Gastroesophageal sphincter (tissue), 4 donors: ENCODE measurements around the gene PAH. TPM values are rescaled to one million over a fixed set of nuclear protein-coding genes. Genes with fewer than 3 reads are reported as not detected.
A peak's percentile ranks its signal among the peaks of the same experiment; 100 is the strongest.

Experiments used
- ATAC-seq: fragments of 150-250 bp; one replicate; pipeline ENCODE4 v1.9.1; 2016; ENCODE audit warnings: mild to moderate bottlenecking, moderate library complexity
- H3K27ac ChIP-seq, 4 donors: fragments of 200-600 bp; sonication (generic) in 3 of 4; 1 replicate in 3 of 4; 2 replicates in 1 of 4; pipeline ENCODE4 v1.5.1; 2016 to 2019
- H3K27me3 ChIP-seq: fragments of 200-600 bp; sonication (generic); one replicate; pipeline ENCODE4 v1.5.1; 2019
- H3K36me3 ChIP-seq, 2 donors: fragments of 200-600 bp; sonication (generic); one replicate each; pipeline ENCODE4 v1.5.1; 2019; ENCODE audit warnings: control low read depth in 1 of 2
- H3K4me1 ChIP-seq, 3 donors: fragments of 200-600 bp; sonication (generic); 1 replicate in 2 of 3; 2 replicates in 1 of 3; pipeline ENCODE4 v1.5.1; 2016 to 2019; ENCODE audit warnings: control low read depth in 2 of 3
- H3K4me3 ChIP-seq, 2 donors: fragments of 200-600 bp; sonication (generic); one replicate each; pipeline ENCODE4 v1.5.1; 2019; ENCODE audit warnings: mild to moderate bottlenecking in 1 of 2, moderate library complexity in 1 of 2
- H3K9me3 ChIP-seq, 3 donors: fragments of 200-600 bp; sonication (generic); one replicate each; pipeline ENCODE4 v1.5.1; 2017 to 2019; ENCODE audit warnings: control low read depth in 2 of 3
- EP300 ChIP-seq: sonication (generic); formaldehyde crosslinking; IDR thresholded peaks from one replicate; pipeline ENCODE4 v1.6.1; 2017; ENCODE audit warnings: antibody characterized with exemption, mild to moderate bottlenecking
- POLR2A ChIP-seq, 2 donors: fragments of 450-650 bp; IDR thresholded peaks; one replicate each; pipeline ENCODE4 v1.6.1; 2017; ENCODE audit warnings: antibody characterized with exemption in 2 of 2, mild to moderate bottlenecking in 2 of 2, moderate library complexity in 1 of 2
- POLR2AphosphoS5 ChIP-seq: sonication (generic); formaldehyde crosslinking; IDR thresholded peaks from one replicate; pipeline ENCODE4 v1.6.1; 2017; ENCODE audit warnings: antibody characterized with exemption
- WGBS, 2 donors: methylation state at CpG; one replicate each; pipeline ENCODE4 v1.1.5; 2018; ENCODE audit warnings: low coverage in 1 of 2; 5-methylcytosine and 5-hydroxymethylcytosine counted together
- total RNA-seq, 4 donors: library from RNA; depleted of rRNA; stranded (reverse); fragments of >200 nt; gene quantifications; one replicate each; pipeline ENCODE4 v1.1.0, GENCODE V29; 2016
- TF ChIP-seq, protein P1 (sequence below), 4 experiments: fragments of 200-600 bp in 2 of 4; fragments of 450-650 bp in 2 of 4; sonication (generic) in 1 of 4; IDR thresholded peaks; one replicate each; pipeline ENCODE4 v1.5.1; 2017 to 2019; ENCODE audit warnings: antibody characterized with exemption in 4 of 4, mild to moderate bottlenecking in 2 of 4, moderate library complexity in 2 of 4

Gene PAH
- total RNA-seq, 4 donors from 2014 or later, result 0.67 TPM; not detected in 3

DNA sequence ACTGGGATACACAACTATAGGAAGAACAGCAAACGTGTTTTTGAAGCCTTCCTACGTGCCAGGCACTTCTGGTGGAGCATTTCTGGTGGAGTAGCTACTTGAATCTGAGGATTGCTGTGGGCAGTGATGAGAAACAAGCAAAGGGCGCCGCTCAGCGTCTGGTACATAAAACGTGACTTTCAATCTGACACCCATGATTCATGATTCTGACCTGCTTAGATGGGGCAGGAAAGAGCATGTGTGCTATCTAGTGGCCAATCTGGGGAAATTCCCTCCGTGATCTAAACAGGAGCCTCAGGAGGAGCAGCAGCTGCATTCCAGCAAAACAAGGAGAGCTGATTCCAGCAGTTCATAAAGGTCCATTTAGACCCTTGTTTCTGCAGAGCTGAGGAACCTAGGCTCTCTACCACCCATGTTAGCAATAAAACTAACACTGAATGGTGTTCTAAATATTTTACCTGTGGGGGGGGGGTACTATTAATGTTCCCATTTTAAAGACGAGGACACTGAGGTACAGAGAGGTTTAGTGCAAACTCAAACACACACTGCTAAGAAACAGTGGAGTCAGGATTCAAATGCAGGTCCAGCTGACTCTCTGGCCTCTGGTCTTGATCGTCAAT lies 37.8 kb downstream of the PAH start:
- peaks cover 43% of the 10 kb centered on the region for H3K27me3 ChIP-seq
- H3K4me1 ChIP-seq, result peaks cover 0 to 4% (median 0%) of the 10 kb centered on the region in 3 donors
- TF ChIP-seq POLR2A (IDR thresholded peaks at IDR 0.05) (no peak), POLR2AphosphoS5 (peak; percentile 27)
- TF ChIP-seq, protein P1, sequence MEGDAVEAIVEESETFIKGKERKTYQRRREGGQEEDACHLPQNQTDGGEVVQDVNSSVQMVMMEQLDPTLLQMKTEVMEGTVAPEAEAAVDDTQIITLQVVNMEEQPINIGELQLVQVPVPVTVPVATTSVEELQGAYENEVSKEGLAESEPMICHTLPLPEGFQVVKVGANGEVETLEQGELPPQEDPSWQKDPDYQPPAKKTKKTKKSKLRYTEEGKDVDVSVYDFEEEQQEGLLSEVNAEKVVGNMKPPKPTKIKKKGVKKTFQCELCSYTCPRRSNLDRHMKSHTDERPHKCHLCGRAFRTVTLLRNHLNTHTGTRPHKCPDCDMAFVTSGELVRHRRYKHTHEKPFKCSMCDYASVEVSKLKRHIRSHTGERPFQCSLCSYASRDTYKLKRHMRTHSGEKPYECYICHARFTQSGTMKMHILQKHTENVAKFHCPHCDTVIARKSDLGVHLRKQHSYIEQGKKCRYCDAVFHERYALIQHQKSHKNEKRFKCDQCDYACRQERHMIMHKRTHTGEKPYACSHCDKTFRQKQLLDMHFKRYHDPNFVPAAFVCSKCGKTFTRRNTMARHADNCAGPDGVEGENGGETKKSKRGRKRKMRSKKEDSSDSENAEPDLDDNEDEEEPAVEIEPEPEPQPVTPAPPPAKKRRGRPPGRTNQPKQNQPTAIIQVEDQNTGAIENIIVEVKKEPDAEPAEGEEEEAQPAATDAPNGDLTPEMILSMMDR (IDR thresholded peaks at IDR 0.05), result peak in 3 of 4 experiments; percentile 29 to 39 (median 35)
- ATAC-seq, result peak; percentile 44
- H3K36me3 ChIP-seq, result no peaks in the 10 kb centered on the region
- no peak overlapping the region for H3K4me3 ChIP-seq
- H3K27ac ChIP-seq, result no peak overlapping the region
- WGBS, 2 donors, result 11 to 43% methylated on average over 1 to 9 of the region's 9 CpGs
- no peaks in the 10 kb centered on the region for H3K9me3 ChIP-seq

DNA sequence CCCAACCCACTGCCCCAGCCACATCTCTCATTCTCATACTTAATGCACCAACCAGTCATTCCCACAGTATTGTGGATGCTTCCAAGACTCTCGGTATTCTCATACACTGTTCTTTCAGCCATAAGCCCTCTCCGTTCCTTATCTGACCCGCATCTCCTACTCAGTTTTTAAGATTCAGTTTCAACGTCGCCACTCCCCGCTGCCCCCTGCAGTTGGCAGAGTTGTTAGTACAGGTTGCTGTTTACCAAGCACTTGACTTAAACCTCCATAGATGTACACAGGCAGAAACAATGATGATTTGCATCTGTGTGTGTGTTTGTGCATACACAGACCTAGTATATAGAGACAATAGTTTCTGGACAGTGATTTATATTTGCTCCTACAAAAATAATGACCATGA lies 40.2 kb downstream of the PAH start:
- no peak for ATAC-seq
- H3K4me1 ChIP-seq, result peaks cover 0 to 3% (median 0%) of the 10 kb centered on the region in 3 donors
- no peak overlapping the region for H3K27ac ChIP-seq
- no peaks in the 10 kb centered on the region for H3K36me3 ChIP-seq
- WGBS, 2 donors, result 57 to 62% methylated on average over 6 of the region's 6 CpGs
- TF ChIP-seq, protein P1 (IDR thresholded peaks at IDR 0.05), result no peak
- TF ChIP-seq POLR2AphosphoS5 (no peak), EP300 (no peak), POLR2A (IDR thresholded peaks at IDR 0.05) (no peak)
- no peak overlapping the region for H3K4me3 ChIP-seq
- no peaks in the 10 kb centered on the region for H3K9me3 ChIP-seq
- H3K27me3 ChIP-seq, result peaks cover 21% of the 10 kb centered on the region

DNA sequence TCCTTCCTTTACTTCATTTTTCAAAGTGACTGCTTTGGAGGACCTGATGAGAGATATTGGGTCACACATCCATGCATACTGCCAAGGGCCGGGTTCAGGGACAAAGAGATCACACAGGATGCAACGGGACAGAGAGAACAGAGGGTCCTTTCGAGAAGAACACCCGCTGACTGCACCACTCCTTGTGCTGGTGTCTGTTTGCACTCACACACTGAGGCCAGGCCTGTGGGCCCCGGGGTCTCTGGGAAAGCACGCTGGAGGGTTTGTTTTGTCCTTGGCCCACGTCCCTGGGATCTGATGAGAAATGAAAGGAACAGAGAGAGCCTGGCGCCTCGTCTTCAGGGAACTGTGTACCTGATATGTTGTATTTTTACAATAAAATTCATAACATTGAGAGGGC lies 42.2 kb downstream of the PAH start:
- Histone ChIP-seq H3K27ac (peak overlapping the region in 1 of 4 donors; percentile 49), H3K4me1 (peaks cover 0 to 3% (median 0%) of the 10 kb centered on the region in 3 donors), H3K36me3 (no peaks in the 10 kb centered on the region), H3K9me3 (no peaks in the 10 kb centered on the region), H3K27me3 (peaks cover 7% of the 10 kb centered on the region), H3K4me3 (no peak overlapping the region)
- WGBS, 2 donors, result 30 to 65% methylated on average over 2 to 5 of the region's 9 CpGs
- no peak for ATAC-seq
- no peak for TF ChIP-seq POLR2A (IDR thresholded peaks at IDR 0.05)
- peak; percentile 13 for TF ChIP-seq POLR2AphosphoS5

DNA sequence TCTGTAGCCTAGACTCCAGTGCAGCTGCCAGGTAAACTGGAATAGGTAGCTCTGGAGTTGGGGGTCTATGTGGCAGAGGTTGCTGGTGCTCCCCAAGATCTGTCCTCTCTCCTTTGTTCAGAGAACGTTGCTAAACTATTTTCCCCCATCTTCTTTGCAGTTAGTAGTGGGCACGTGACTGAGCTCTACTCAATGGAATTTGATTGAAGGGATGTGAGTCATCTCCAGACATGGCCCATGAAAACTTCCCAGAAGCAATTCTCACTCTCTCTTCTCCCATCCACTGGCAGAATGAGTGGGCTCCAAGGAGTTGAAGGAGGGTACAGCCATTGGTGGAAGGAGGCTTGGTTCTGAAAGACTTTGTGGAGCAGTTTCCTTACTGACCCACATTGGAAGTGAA lies 44.0 kb downstream of the PAH start:
- TF ChIP-seq POLR2AphosphoS5 (no peak), EP300 (no peak), POLR2A (IDR thresholded peaks at IDR 0.05) (no peak)
- TF ChIP-seq, protein P1 (IDR thresholded peaks at IDR 0.05), result no peak
- Histone ChIP-seq H3K36me3 (no peaks in the 10 kb centered on the region), H3K4me1 (peaks cover 0 to 3% (median 0%) of the 10 kb centered on the region in 3 donors), H3K4me3 (no peak overlapping the region), H3K27ac (no peak overlapping the region), H3K9me3 (no peaks in the 10 kb centered on the region), H3K27me3 (no peaks in the 10 kb centered on the region)
- ATAC-seq, result no peak
- 29% methylated on average over 1 of the region's 2 CpGs; no CpG with 5 or more reads in 1 of the 2 donors for WGBS, 2 donors

DNA sequence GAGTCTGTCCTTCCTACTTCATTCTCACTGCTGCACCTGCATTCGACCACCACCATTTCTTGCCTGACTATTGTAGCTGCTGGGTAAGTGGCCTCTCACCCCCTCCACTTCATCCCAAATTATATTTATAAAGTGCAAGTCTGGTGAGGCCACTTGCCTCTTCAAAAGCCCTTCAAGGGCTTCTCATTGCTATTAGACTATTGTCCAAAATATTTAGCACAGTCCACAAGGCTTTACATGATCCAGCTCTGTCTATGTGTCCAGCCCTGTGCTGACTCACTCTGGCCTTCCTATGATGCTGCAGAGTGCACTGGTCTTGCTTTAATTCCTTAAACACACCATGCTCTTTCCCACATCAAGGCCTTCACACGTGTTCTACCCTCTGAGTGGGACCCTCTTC lies 46.0 kb downstream of the PAH start:
- no peaks in the 10 kb centered on the region for H3K9me3 ChIP-seq
- H3K27ac ChIP-seq, result no peak overlapping the region
- H3K27me3 ChIP-seq, result no peaks in the 10 kb centered on the region
- 64 to 65% methylated on average over 2 of the region's 2 CpGs for WGBS, 2 donors
- H3K36me3 ChIP-seq, result no peaks in the 10 kb centered on the region
- ATAC-seq, result no peak
- H3K4me1 ChIP-seq, result peaks cover 0 to 3% (median 0%) of the 10 kb centered on the region in 3 donors
- TF ChIP-seq EP300, result no peak
- no peak overlapping the region for H3K4me3 ChIP-seq

DNA sequence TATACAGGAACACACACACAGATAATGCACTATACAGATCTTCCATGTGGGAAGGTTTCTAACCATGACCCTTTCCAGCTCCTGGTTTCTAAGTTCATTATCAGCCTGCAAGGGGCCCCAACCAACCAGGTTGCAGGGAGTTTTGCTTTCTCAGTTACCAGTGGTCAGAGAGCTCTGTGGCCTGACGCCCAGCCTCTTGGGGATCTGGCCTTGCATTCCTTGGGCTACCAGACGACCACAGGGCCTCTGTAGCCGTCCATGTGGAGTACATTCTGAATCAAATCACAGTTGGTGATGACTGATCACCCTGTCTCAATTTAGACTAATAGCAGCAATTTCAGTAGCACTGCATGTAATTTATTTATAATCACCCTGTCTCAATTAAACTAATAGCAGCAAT lies 47.5 kb downstream of the PAH start:
- 0% methylated on average over 1 to 2 of the region's 3 CpGs for WGBS, 2 donors
- Histone ChIP-seq H3K27ac (no peak overlapping the region), H3K27me3 (no peaks in the 10 kb centered on the region)

More for the DNA sequence above, 47.5 kb downstream of the PAH start:
- Histone ChIP-seq H3K4me3 (no peak overlapping the region), H3K36me3 (no peaks in the 10 kb centered on the region), H3K9me3 (no peaks in the 10 kb centered on the region), H3K4me1 (peaks cover 0 to 3% (median 0%) of the 10 kb centered on the region in 3 donors)
- no peak for ATAC-seq
- TF ChIP-seq POLR2AphosphoS5 (no peak), POLR2A (IDR thresholded peaks at IDR 0.05) (no peak), EP300 (no peak)
- TF ChIP-seq, protein P1 (IDR thresholded peaks at IDR 0.05), result no peak
